Neutrophil (primary cell): Measurements from ENCODE around the gene DAP3.
"Not testable (repeated sequence)": the region's sequence is repeated elsewhere in the genome, so short reads cannot be mapped to it uniquely, and the experiment has no call there.

Experiments
- H3K27ac ChIP-seq: fragments of 200-600 bp; sonication (generic); 2 replicates; pipeline ENCODE4 v1.5.1; 2016; ENCODE audit warnings: mild to moderate bottlenecking, moderate library complexity
- H3K27me3 ChIP-seq: fragments of 200-600 bp; sonication (generic); 2 replicates; pipeline ENCODE4 v1.6.0; 2016; ENCODE audit warnings: mild to moderate bottlenecking
- H3K36me3 ChIP-seq: fragments of 200-600 bp; sonication (generic); 2 replicates; pipeline ENCODE4 v1.5.1; 2017
- H3K4me1 ChIP-seq, 2 experiments: fragments of 200-600 bp in 1 of 2; sonication (generic) in 1 of 2; 1 replicate in 1 of 2; 2 replicates in 1 of 2; pipeline versions ENCODE4 v1.5.1 to v1.6.1; 2013 to 2016; ENCODE audit warnings: low read depth in 1 of 2, low read length in 1 of 2, mild to moderate bottlenecking in 1 of 2, moderate library complexity in 1 of 2; ENCODE audit not compliant: control insufficient read depth in 1 of 2, insufficient read depth in 1 of 2
- H3K4me3 ChIP-seq, 2 experiments: fragments of 200-600 bp in 1 of 2; sonication (generic) in 1 of 2; 1 replicate in 1 of 2; 2 replicates in 1 of 2; pipeline ENCODE4 v1.5.1; 2013 to 2016; ENCODE audit warnings: low read depth in 1 of 2, low read length in 1 of 2, mild to moderate bottlenecking in 1 of 2, moderate library complexity in 1 of 2
- H3K9me3 ChIP-seq: fragments of 200-600 bp; sonication (generic); 2 replicates; pipeline ENCODE4 v1.5.1; 2016
- TF ChIP-seq, protein P1 (sequence below): fragments of 200-600 bp; sonication (generic); IDR thresholded peaks from 2 replicates; pipeline ENCODE4 v1.5.1; 2016; ENCODE audit warnings: antibody characterized with exemption

Gene DAP3

DNA sequence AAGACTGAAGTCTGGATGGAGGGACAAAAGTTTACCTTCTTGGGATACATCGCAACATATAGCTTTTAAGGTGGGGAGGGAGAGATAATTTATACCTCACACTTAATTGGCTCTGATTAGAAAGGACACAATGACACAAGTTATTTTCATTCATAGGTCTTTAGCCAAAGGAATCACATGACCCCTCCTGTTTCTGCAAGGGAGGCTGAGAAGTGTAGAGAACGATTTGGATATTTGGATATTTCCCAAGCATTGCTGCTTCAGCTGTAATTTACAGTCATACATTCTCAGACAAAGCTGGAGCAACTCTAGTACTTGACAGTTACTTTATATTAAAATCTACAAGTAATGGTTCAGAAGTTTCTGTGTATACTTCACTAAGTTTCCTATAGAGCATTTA is 24.2 kb downstream of the DAP3 start:
- Histone ChIP-seq H3K27me3 (no peaks in the 10 kb centered on the region), H3K36me3 (peaks cover 23% of the 10 kb centered on the region), H3K9me3 (no peaks in the 10 kb centered on the region), H3K4me3 (no peak overlapping the region), H3K27ac (no peak overlapping the region), H3K4me1 (no peaks in the 10 kb centered on the region)
- TF ChIP-seq, protein P1, sequence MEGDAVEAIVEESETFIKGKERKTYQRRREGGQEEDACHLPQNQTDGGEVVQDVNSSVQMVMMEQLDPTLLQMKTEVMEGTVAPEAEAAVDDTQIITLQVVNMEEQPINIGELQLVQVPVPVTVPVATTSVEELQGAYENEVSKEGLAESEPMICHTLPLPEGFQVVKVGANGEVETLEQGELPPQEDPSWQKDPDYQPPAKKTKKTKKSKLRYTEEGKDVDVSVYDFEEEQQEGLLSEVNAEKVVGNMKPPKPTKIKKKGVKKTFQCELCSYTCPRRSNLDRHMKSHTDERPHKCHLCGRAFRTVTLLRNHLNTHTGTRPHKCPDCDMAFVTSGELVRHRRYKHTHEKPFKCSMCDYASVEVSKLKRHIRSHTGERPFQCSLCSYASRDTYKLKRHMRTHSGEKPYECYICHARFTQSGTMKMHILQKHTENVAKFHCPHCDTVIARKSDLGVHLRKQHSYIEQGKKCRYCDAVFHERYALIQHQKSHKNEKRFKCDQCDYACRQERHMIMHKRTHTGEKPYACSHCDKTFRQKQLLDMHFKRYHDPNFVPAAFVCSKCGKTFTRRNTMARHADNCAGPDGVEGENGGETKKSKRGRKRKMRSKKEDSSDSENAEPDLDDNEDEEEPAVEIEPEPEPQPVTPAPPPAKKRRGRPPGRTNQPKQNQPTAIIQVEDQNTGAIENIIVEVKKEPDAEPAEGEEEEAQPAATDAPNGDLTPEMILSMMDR: no peak

DNA sequence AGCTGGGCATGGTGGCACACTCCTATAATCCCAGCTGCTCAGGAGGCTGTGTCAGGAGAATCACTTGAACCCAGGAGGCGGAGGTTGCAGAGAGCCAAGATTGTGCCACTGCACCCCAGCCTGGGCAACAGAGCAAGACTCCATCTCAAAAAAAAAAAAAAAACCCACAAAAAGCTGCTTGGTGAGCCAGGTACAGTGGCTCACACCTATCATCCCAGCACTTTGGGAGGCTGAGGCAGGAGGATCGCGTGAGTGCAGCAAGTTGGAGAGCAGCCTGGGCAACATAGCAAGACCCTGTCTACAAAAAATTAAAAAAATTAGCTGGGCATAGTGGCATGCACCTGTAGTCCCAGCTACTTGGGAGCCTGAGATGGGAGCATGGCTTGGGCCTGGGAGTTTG is 26.2 kb downstream of the DAP3 start:
- H3K36me3 ChIP-seq: peaks cover 29% of the 10 kb centered on the region
- H3K4me3 ChIP-seq, H3K4me1 ChIP-seq, H3K9me3 ChIP-seq, H3K27me3 ChIP-seq, H3K27ac ChIP-seq: not testable (repeated sequence)

DNA sequence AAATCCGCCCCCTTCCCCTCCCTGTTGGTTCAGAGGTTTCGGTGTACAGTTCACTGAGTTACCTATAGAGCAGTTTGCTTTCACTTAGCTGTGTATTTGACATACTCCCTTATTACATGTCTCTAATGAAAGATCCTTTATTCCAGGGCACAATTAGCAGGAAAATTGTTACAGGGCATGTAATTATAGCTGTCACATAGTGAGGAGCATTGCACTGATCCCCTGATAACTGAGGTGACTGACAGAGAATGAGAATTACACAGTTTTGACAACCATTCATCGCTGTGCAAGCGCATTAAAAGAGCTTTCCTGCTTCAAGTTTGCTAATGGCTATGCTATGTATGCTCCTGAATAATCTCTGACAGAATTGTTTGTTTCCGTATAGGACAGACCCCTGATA is 26.9 kb downstream of the DAP3 start:
- Histone ChIP-seq H3K27me3 (no peaks in the 10 kb centered on the region), H3K27ac (no peak overlapping the region), H3K9me3 (no peaks in the 10 kb centered on the region), H3K36me3 (peaks cover 29% of the 10 kb centered on the region), H3K4me3 (no peak overlapping the region), H3K4me1 (no peaks in the 10 kb centered on the region)
- TF ChIP-seq, protein P1: no peak

DNA sequence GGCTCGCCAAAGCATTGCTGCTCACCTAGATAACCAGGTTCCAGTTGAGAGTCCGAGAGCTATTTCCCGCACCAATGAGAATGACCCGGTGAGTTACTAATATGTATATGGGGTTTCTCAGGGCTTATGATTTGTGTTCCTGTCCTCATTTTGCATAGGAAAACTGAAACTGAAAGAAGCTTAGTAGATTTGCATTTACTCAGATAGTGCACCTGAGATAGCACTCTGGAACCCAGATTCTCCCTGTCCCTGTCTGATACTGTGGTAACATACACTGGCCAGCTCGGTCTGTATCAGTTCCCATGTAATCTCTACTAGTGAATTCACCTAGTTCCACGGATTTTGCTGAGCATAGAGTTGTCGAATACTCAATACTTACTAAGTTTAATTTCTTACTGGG is 28.1 kb downstream of the DAP3 start:
- no peaks in the 10 kb centered on the region for H3K4me1 ChIP-seq
- H3K9me3 ChIP-seq: no peaks in the 10 kb centered on the region
- H3K27me3 ChIP-seq: no peaks in the 10 kb centered on the region
- H3K4me3 ChIP-seq: no peak overlapping the region
- TF ChIP-seq, protein P1: no peak
- peaks cover 31% of the 10 kb centered on the region for H3K36me3 ChIP-seq
- H3K27ac ChIP-seq: no peak overlapping the region

DNA sequence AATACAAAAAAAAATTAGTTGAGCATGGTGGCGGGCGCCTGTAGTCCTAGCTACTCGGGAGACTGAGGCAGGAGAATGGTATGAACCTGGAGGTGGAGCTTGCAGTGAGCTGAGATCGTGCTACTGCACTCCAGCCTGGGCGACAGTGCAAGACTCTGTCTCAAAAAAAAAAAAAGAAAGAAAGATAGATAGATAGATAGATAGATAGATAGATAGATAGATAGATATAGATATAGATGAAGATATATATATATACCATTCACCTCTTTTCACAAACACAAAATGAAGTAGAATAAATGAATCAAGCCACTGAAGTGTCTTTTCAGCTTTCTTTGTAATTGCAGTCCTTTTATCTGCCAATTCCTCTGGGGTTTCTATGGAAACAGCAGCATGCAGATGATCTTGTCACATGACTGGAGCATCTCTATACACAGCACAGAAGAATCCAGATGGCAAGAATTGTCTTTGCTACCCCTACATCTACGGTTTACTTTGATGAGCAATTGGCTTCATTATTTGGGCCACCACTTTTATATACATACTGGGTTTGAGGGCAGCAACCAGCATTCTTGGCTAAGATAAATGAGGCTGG is 29.7 kb downstream of the DAP3 start:
- not testable (repeated sequence) for H3K4me1 ChIP-seq, H3K4me3 ChIP-seq, H3K27me3 ChIP-seq, H3K27ac ChIP-seq, H3K9me3 ChIP-seq
- H3K36me3 ChIP-seq: peaks cover 36% of the 10 kb centered on the region

DNA sequence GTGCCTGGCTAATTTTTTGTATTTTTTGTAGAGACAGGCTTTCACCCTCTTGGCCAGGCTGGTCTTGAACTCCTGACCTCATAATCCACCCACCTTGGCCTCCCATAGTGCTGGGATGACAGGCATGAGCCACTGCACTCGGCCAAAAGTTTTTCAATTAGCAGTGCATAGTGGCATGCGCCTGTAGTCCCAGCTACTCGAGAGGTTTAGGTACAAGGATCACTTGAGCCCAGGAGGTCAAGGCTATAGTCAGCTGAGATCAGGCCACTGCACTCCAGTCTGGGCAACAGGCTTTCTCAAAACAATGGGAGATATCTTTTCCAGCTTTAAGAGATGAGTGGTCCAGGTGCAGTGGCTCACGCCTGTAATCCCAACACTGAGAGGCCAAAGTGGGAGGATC is 30.8 kb downstream of the DAP3 start:
- H3K36me3 ChIP-seq: peaks cover 38% of the 10 kb centered on the region
- TF ChIP-seq, protein P1: no peak
- no peaks in the 10 kb centered on the region for H3K27me3 ChIP-seq
- no peak overlapping the region for H3K27ac ChIP-seq
- no peak overlapping the region for H3K4me3 ChIP-seq
- H3K4me1 ChIP-seq: no peaks in the 10 kb centered on the region
- H3K9me3 ChIP-seq: no peaks in the 10 kb centered on the region

DNA sequence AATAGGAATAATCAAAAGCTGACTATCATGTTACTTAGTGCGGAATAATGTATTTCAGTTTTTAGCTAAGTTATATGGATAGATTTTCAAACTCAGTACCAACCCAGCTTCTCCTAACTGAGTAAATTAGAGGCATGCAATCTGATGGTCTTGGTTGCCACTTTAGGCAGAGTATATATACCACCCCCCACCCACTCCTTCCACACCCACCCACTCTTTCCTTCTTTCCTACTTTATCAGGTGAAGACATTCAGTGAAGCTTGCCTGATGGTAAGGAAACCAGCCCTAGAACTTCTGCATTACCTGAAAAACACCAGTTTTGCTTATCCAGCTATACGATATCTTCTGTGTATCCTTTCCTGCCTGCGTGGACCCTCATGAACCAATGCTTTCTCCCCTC is 36.3 kb downstream of the DAP3 start:
- Histone ChIP-seq H3K9me3 (no peaks in the 10 kb centered on the region), H3K4me3 (no peak overlapping the region), H3K27ac (no peak overlapping the region), H3K36me3 (peaks cover 33% of the 10 kb centered on the region), H3K4me1 (no peaks in the 10 kb centered on the region), H3K27me3 (no peaks in the 10 kb centered on the region)
- TF ChIP-seq, protein P1: no peak
